Stimulated activated CD4-positive, alpha-beta T cell treated with anti-CD3 and anti-CD28 coated beads, Interleukin-1b, Interleukin-23, amount 100 ng/mL, for 4 hours (primary cell): Measurements from ENCODE around the gene GPX7.

Source experiments
- DNase-seq, 2 donors: peaks; one replicate each; pipeline ENCODE4 v3.0.0-alpha.2; 2020; ENCODE audit warnings: low read depth in 2 of 2

The GPX7 gene

GRCh38 chr1:52629325-52629643 is 27.1 kb downstream of the GPX7 start:
- DNase-seq: no peak

DNA sequence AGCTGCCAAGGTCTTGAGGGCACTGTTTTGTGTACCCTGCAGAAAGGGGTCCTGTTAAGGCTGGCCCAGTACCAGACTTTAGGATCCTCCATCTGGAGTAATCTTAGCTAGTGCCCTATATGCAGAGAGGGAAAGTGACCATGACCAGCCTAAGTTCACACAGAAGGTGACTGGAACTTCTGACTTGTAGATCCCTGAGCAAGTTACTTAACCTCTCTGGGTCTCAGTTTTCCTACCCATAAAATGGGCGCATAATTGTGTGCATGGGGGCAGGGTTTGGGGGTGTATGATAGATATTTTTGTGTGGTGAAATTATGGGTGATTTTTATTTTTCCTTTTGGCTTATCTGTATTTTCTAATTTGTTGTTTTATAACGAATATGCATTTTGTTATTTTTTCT is 27.5 kb downstream of the GPX7 start:
- no peak for DNase-seq

- no peak for DNase-seq
Observed at GRCh38 chr1:52631759-52632331, 29.7 kb downstream of the GPX7 start.

- peak; percentile 51 to 58 for DNase-seq
Observed at GRCh38 chr1:52632732-52633290, 30.6 kb downstream of the GPX7 start, which contains the start of gene SHISAL2A. Gene SHISAL2A (plus strand): TSS chr1:52633168. CDS start chr1:52633494, 326 bp downstream.

GRCh38 chr1:52633291-52633754 is 31.2 kb downstream of the GPX7 start:
- peak; percentile 13 to 27 for DNase-seq

GRCh38 chr1:52634111-52634510 is 31.9 kb downstream of the GPX7 start:
- DNase-seq: no peak

- DNase-seq: no peak
Observed at GRCh38 chr1:52635321-52636089, 33.3 kb downstream of the GPX7 start.

DNA sequence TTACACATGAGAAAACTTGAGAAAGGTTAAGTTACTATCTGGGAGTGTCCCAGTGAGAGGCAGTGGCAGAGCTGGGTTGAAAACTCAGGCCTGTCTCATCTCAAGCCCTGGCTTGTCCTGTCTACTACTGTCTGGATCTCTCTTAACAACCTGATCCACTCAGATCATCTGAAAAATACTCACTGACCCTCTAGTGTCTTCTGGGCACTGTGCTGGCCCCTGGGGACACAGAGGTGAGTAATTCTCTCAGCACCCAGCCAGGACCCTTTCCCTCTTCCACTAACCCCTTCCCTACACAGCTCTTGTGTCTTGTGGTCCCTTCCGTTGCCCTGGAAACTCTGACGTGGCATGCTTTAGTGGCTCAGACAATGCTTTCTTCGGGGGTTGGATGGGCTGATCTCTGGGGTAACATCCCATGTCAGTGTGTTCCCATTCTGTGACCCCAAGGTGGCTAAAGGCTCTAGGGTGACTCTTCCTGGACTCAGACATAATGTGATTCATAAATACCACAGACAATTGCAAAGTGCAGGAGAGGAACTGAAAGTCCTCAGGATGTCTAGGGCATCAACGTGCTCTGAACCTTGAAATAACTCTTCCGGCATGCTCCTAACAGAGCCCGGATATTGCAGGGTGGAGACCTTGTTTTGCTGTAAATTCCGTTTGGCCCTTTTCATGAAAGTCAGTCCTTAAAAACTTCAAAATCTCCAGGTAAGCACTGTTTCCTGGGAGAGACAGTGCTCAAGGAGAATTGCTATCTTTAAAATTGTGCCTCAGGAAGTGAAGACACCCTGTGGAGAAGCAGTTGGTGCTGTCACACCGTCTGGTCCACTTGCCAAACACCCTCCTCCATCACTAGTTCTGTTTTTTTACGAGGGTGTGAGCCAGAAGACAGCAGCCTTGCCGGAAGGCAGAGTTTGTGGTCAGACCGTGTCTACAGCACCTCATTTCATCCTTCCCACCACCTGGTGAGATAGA is 34.8 kb downstream of the GPX7 start:
- peak in 1 of 2 donors; percentile 48 for DNase-seq

DNA sequence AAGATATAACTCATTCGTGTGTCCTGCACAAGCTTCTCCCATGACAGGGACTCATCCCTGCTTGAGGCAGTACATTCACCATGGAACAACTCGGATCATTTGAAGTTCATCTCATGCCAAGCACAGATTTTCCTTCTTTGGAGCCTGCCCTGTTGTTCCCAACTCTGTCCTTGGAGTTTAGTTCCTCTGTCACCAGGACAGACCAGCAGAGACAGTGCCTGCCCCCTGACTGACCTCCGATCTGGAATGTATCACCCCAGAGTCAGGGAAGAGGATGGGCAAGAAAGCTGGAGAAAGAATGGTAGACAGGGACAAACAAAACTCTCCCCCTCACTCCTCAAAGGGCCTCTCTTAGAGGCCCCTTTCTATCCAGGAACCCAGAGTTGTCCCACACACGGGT is 35.8 kb downstream of the GPX7 start:
- DNase-seq: no peak

GRCh38 chr1:52640697-52641096 is 38.5 kb downstream of the GPX7 start:
- no peak for DNase-seq

DNA sequence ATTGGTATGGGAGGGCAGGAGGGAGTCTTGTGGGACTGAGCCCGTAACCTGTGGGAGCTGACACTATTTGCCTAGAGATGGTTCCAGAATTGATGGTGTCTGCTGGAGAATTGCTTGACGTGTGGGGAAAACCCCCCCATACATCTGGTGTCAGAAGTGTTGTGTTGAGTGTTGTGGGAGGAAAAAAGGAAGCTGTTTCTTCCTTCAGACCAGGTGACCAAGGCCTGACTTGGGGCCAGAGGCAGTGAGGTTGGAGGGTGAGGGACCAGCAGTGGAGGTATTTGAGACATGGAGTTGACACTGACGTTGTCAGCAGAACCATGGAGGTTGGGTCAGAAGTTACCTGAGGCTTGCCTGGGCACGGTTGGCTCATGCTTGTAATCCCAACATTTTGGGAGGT is 39.1 kb downstream of the GPX7 start:
- DNase-seq: no peak

DNA sequence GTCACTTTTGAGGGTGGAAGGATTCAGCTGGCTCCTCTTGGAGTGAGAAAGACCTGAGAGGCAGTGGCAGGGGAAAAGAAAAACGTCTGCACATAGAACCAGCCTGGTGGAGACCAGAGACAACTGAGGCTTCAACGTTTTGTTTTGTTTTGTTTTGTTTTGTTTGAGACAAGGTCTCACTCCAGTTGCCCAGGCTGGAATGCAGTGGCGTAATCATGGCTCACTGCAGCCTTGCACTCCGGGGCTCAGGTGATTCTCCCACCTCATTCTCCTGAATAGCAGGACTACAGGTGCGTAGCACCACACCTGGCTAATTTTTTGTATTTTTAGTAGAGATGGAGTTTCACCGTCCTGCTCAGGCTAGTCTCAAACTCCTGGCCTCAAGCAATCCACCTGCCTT is 43.1 kb downstream of the GPX7 start:
- no peak for DNase-seq

GRCh38 chr1:52651904-52652303 is 49.7 kb downstream of the GPX7 start:
- no peak for DNase-seq

DNA sequence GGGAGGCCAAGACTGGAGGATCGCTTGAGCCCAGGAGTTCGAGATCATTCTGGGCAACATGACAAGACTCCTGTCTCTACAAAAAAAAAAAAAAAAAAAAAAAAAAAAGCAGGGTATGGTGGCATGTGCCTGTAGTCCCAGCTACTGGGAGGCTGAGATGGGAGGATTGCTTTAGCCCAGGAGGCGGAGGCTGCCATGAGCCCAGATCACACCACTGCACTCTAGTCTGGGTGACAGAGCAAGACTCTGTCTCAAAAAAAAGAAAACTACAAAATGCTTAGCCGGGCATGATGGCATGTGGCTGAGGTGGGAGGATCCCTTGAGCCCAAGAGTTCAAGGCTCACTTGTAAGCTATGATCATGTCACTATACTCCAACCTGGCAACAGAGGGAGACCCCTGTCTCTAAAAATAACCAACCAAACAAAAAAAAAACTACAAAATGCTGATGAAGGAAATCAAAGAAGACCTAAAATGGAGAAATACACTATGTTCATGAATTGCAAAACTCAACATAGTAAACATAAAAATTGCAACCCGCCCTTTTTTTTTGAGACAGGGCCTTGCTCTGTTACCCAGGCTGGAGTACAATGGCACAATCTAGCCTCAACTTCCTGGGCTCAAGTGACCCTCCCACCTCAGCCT is 51.2 kb downstream of the GPX7 start:
- DNase-seq: no peak

GRCh38 chr1:52654063-52654462 is 51.9 kb downstream of the GPX7 start:
- no peak for DNase-seq

DNA sequence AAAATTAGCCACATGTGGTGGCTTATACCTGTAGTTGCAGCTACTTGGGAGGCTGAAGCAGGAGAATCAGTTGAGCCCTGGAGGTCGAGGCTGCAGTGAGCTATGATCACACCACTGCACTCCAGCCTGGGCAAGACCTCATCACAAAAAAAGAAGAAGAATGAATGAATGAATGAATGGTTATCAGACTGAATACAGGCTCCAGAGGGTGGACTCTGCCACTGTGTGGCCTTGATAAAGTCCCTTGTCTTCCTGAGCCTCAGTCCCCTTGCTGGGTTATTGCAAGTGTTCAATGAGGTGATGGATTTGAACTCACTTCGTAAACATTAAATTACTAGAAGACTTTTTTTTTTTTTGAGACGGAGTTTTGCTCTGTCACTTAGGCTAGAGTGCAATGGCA is 55.5 kb downstream of the GPX7 start:
- DNase-seq: no peak
